MM.1S (cell line): Measurements from ENCODE around the gene MARCKSL1.
A peak's percentile ranks its signal among the peaks of the same experiment; 100 is the strongest.

Experiments used
- DNase-seq: peaks from one replicate; pipeline ENCODE4 v3.0.0-alpha.2; 2015
- H2AFZ ChIP-seq: fragments of 300-600 bp; sonication (generic); 2 replicates; pipeline ENCODE4 v1.6.0; 2016; ENCODE audit warnings: antibody characterized with exemption, low read length
- H3F3A ChIP-seq: fragments of 300-600 bp; sonication (generic); 2 replicates; pipeline ENCODE4 v1.6.1; 2016; ENCODE audit warnings: mild to moderate bottlenecking, antibody characterized with exemption, low read length, moderate library complexity, mixed read lengths; ENCODE audit not compliant: insufficient read depth
- H3K27ac ChIP-seq: fragments of 300-600 bp; sonication (generic); 2 replicates; pipeline ENCODE4 v1.5.1; 2016; ENCODE audit warnings: mild to moderate bottlenecking, low read length
- H3K27me3 ChIP-seq: fragments of 300-600 bp; sonication (generic); replicated peaks from 2 replicates; pipeline ENCODE4 v1.6.0; 2016; ENCODE audit warnings: low read length; ENCODE audit not compliant: insufficient read depth
- H3K36me3 ChIP-seq: fragments of 300-600 bp; sonication (generic); replicated peaks from 2 replicates; pipeline ENCODE4 v1.6.1; 2016; ENCODE audit warnings: mild to moderate bottlenecking, low read length, mixed read lengths; ENCODE audit not compliant: insufficient read depth
- H3K4me1 ChIP-seq: fragments of 300-600 bp; sonication (generic); 2 replicates; pipeline ENCODE4 v1.6.1; 2016; ENCODE audit warnings: low read length, mixed read lengths
- H3K4me2 ChIP-seq: fragments of 300-600 bp; sonication (generic); 2 replicates; pipeline ENCODE4 v1.6.0; 2016; ENCODE audit warnings: low read depth, low read length
- H3K4me3 ChIP-seq: fragments of 300-600 bp; sonication (generic); 2 replicates; pipeline ENCODE4 v1.5.1; 2016; ENCODE audit warnings: low read length, mixed read lengths
- H3K79me2 ChIP-seq: fragments of 300-600 bp; sonication (generic); 2 replicates; pipeline ENCODE4 v1.6.1; 2016; ENCODE audit warnings: mixed run types, low read length, mixed read lengths
- H3K9ac ChIP-seq: fragments of 300-600 bp; sonication (generic); 2 replicates; pipeline ENCODE4 v1.6.1; 2016; ENCODE audit warnings: low read length, mixed read lengths
- H3K9me2 ChIP-seq: fragments of 300-600 bp; sonication (generic); replicated peaks from 2 replicates; pipeline ENCODE4 v1.6.1; 2016; ENCODE audit warnings: mild to moderate bottlenecking, low read length, mixed read lengths; ENCODE audit not compliant: insufficient read depth
- H3K9me3 ChIP-seq: fragments of 300-600 bp; sonication (generic); replicated peaks from 2 replicates; pipeline ENCODE4 v1.6.1; 2016; ENCODE audit warnings: mild to moderate bottlenecking, low read length, mixed read lengths; ENCODE audit not compliant: insufficient read depth
- H4K20me1 ChIP-seq: fragments of 300-600 bp; sonication (generic); 2 replicates; pipeline ENCODE4 v1.6.1; 2016; ENCODE audit warnings: mild to moderate bottlenecking, low read length, moderate library complexity, mixed read lengths; ENCODE audit not compliant: insufficient read depth
- EZH2 ChIP-seq: fragments of 300-600 bp; sonication (generic); optimal IDR thresholded peaks from 2 replicates; pipeline ENCODE3; 2017; ENCODE audit warnings: low read depth, mild to moderate bottlenecking, antibody characterized with exemption, low read length, mixed read lengths
- EZH2phosphoT487 ChIP-seq: fragments of 300-600 bp; sonication (generic); IDR thresholded peaks from 2 replicates; pipeline ENCODE4 v1.6.1; 2018; ENCODE audit warnings: antibody characterized with exemption, low read length
- TF ChIP-seq, protein P1 (sequence below): fragments of 300-600 bp; sonication (generic); IDR thresholded peaks from 2 replicates; pipeline ENCODE4 v1.5.1; 2016; ENCODE audit warnings: antibody characterized with exemption, low read length, mixed read lengths

Gene MARCKSL1

DNA sequence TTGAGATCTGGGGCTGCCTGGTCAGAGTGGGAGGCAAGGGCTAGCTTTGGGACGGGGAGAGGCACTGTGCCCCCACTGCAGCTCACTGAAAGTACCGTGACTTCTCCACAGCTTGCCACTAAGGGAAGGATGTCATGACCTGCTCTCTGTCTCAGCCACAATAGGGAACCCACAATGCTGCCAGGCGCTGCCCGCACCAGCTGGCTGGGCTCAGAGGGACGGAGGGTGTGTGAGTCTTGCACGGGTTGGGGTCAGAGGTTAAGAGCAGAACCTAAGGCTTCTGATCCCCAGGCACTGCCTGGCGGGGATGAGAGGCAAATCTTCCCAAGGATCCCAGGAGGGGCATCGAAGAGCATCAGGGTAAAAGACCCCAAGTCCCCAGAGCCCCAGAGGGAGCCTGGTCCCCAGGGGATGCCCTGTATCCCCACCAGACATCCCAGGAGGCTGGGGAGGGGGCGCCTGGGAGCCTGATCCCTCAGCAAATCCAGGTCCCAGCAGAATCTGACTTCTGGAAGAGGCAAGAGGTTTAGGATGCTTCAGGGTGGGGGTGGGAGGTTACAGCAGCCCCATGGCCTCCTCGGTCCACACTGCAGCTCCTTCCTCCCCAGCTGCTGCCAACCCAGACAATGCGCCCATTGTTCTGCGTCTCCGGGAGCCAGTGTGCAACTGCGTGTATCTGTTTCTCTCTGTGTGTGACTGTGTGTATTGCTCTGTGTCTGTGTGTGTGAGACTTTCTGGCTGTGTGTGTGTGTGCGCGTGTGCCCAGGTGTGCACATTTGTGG is 2.0 kb upstream of the MARCKSL1 start:
- Histone ChIP-seq H3K9me2 (no peaks in the 10 kb centered on the region), H3K4me3 (peak overlapping the region; percentile 28; the same call in 1 of the 2 replicates), H4K20me1 (no peaks in the 10 kb centered on the region), H2AFZ (no peak overlapping the region), H3F3A (peaks cover 37% of the 10 kb centered on the region), H3K9me3 (no peaks in the 10 kb centered on the region), H3K36me3 (no peaks in the 10 kb centered on the region), H3K4me2 (peak overlapping the region; percentile 77), H3K27me3 (no peaks in the 10 kb centered on the region), H3K9ac (no peak overlapping the region), H3K79me2 (peaks cover 9% of the 10 kb centered on the region), H3K27ac (peak overlapping the region; percentile 67; the same call in 1 of the 2 replicates), H3K4me1 (peaks cover 51% of the 10 kb centered on the region)
- DNase-seq = peak; percentile 80
- no peak for TF ChIP-seq EZH2
- TF ChIP-seq, protein P1, sequence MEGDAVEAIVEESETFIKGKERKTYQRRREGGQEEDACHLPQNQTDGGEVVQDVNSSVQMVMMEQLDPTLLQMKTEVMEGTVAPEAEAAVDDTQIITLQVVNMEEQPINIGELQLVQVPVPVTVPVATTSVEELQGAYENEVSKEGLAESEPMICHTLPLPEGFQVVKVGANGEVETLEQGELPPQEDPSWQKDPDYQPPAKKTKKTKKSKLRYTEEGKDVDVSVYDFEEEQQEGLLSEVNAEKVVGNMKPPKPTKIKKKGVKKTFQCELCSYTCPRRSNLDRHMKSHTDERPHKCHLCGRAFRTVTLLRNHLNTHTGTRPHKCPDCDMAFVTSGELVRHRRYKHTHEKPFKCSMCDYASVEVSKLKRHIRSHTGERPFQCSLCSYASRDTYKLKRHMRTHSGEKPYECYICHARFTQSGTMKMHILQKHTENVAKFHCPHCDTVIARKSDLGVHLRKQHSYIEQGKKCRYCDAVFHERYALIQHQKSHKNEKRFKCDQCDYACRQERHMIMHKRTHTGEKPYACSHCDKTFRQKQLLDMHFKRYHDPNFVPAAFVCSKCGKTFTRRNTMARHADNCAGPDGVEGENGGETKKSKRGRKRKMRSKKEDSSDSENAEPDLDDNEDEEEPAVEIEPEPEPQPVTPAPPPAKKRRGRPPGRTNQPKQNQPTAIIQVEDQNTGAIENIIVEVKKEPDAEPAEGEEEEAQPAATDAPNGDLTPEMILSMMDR = no peak
- no peak for TF ChIP-seq EZH2phosphoT487

DNA sequence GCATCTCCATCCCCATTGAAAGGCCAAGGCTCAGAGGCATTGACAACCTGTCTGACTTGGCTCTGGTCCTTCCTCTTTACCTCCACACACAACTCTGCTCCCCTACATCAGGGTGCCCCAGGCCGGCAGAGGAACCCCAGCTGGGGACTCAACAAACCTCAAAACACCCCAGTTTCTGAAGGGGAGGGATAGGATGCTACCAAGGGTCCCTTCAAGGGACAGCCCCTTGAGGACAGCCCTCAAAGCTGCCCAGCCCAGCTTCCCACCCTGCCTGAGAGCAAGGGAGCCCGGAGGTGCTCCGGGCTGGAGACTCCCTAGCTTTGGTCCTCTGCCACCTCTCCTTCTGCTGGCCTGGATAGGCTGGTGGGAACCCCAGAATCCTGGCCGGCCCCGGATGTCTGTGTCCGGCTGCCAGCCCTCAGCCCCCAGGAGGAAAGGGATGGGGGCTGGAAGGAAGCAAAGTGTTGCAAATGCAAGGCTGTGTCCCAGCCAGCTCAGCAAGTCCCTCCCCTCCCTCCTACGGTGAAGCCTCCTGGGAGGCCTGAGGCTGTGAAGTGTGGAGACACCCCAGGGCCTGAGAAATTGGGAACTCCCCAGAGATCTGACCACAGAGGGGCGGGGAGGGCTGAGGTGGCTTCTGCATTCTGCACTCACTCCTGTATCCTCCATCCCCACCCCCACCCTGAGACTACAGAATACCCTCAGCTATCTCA is 1.1 kb upstream of the MARCKSL1 start:
- no peak for TF ChIP-seq EZH2phosphoT487
- TF ChIP-seq EZH2 = no peak
- TF ChIP-seq, protein P1 = no peak
- Histone ChIP-seq H3K4me1 (peaks cover 59% of the 10 kb centered on the region), H4K20me1 (no peaks in the 10 kb centered on the region), H2AFZ (0 out of 2 replicates have a peak overlapping the region, but pooled peaks have one; percentile 40), H3K36me3 (no peaks in the 10 kb centered on the region), H3K9me3 (no peaks in the 10 kb centered on the region), H3F3A (peaks cover 46% of the 10 kb centered on the region), H3K9ac (no peak overlapping the region), H3K79me2 (peaks cover 9% of the 10 kb centered on the region), H3K4me3 (peak overlapping the region; percentile 28; the same call in 1 of the 2 replicates), H3K27me3 (no peaks in the 10 kb centered on the region), H3K27ac (peak overlapping the region; percentile 67; the same call in 1 of the 2 replicates), H3K9me2 (no peaks in the 10 kb centered on the region), H3K4me2 (peak overlapping the region; percentile 77)
- DNase-seq = peak; percentile 87

DNA sequence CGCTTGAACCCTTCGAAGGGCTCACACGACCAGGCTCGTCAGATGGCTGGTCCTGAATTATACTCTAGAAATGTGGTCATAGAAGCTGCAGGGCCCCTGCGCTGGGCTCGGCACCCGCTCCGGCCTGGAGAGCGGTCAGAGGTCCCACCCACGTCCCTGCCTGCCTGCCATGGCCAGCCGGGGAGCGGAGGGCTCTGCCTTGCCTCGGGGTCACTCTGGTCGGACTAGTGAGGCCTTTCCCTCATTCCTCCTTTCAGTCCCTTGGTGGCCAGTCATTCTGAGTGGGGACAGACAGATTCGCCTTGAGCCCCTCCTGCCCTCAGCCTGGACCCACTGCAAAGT is 529 bp upstream of the MARCKSL1 start:
- DNase-seq = no peak
- H2AFZ ChIP-seq = no peak overlapping the region
- H3K9me2 ChIP-seq = no peaks in the 10 kb centered on the region
- no peaks in the 10 kb centered on the region for H3K9me3 ChIP-seq
- H3K27me3 ChIP-seq = no peaks in the 10 kb centered on the region
- H4K20me1 ChIP-seq = no peaks in the 10 kb centered on the region
- no peak overlapping the region for H3K9ac ChIP-seq
- H3K4me2 ChIP-seq = peak overlapping the region; percentile 77
- H3K79me2 ChIP-seq = peaks cover 9% of the 10 kb centered on the region
- H3K4me3 ChIP-seq = no peak overlapping the region
- peaks cover 47% of the 10 kb centered on the region for H3F3A ChIP-seq
- no peaks in the 10 kb centered on the region for H3K36me3 ChIP-seq
- H3K27ac ChIP-seq = no peak overlapping the region; the same call in 1 of the 2 replicates
- TF ChIP-seq EZH2 (no peak), EZH2phosphoT487 (no peak)
- TF ChIP-seq, protein P1 = no peak
- peaks cover 60% of the 10 kb centered on the region for H3K4me1 ChIP-seq
